Muscle of leg (tissue), 11 donors: ENCODE results near the gene CLRN2. TPM values are rescaled to one million over a fixed set of nuclear protein-coding genes. Genes with fewer than 3 reads are reported as not detected.
"Not testable (repeated sequence)": the region's sequence is repeated elsewhere in the genome, so short reads cannot be mapped to it uniquely, and the experiment has no call there.

ENCODE experiments used
- DNase-seq: peaks from one replicate; pipeline ENCODE4 v3.0.0; 2013
- H3K27ac ChIP-seq: one replicate; pipeline ENCODE4 v1.5.1; 2013; ENCODE audit warnings: mild to moderate bottlenecking, low read length, control low read depth
- H3K27me3 ChIP-seq: one replicate; pipeline ENCODE4 v1.6.1; 2013; ENCODE audit warnings: low read length; ENCODE audit not compliant: control insufficient read depth, insufficient read depth
- H3K36me3 ChIP-seq: one replicate; pipeline ENCODE4 v1.6.1; 2013; ENCODE audit warnings: low read length; ENCODE audit not compliant: control insufficient read depth, insufficient read depth
- H3K4me1 ChIP-seq: one replicate; pipeline ENCODE4 v1.6.1; 2013; ENCODE audit warnings: low read length; ENCODE audit not compliant: control insufficient read depth, insufficient read depth
- H3K4me3 ChIP-seq: one replicate; pipeline ENCODE4 v1.5.1; 2013; ENCODE audit warnings: low read length, control low read depth
- H3K9me3 ChIP-seq: replicated peaks from 2 replicates; pipeline ENCODE4 v1.6.1; 2013; ENCODE audit warnings: low read depth, low read length; ENCODE audit not compliant: control insufficient read depth
- WGBS: methylation state at CpG from one replicate; pipeline ENCODE4 v1.1.5; 2013; ENCODE audit warnings: missing lambda C conversion rate; ENCODE audit not compliant: insufficient coverage; 5-methylcytosine and 5-hydroxymethylcytosine counted together
- polyA plus RNA-seq, 8 donors: library from polyadenylated mRNA; unstranded; fragments of 120-200 nt; gene quantifications; one replicate each; pipeline versions ENCODE4 v1.2.1 to v1.2.3, GENCODE V29; 2013; ENCODE audit warnings: inconsistent platforms in 1 of 8, low replicate concordance in 1 of 8; ENCODE audit not compliant: insufficient read length in 8 of 8, insufficient read depth in 1 of 8
- total RNA-seq: library from RNA; stranded (reverse); fragments of 120-200 nt; gene quantifications from one replicate; pipeline ENCODE4 v1.2.4, GENCODE V29; 2013

The CLRN2 gene
- total and polyA plus RNA-seq, 9 donors = not detected

DNA sequence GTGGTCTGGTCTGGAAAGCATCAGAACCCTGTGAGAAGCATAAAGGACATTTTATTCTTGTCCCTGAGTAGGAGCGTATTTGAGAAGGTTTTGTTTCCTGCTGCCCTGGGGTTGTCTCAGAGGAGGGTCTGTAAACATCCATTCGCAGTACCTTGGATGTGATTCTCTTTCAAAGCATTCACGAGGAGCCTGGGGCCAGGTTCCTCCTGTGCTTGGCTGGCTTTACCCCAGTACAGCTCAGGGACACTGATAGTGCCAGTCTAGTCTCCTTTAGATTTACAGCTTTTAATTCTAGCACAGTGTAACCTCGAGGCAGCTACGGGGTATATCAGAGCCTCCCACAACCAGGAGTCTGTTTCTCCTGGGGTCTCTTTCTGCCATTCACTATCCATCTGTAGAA lies 2.7 kb downstream of the CLRN2 start:
- H3K4me1 ChIP-seq = no peaks in the 10 kb centered on the region
- no peaks in the 10 kb centered on the region for H3K9me3 ChIP-seq
- H3K27me3 ChIP-seq = peaks cover 2% of the 10 kb centered on the region
- no peaks in the 10 kb centered on the region for H3K36me3 ChIP-seq
- no peak overlapping the region for H3K27ac ChIP-seq
- no peak for DNase-seq
- no peak overlapping the region for H3K4me3 ChIP-seq
- WGBS = 4% methylated on average over 3 of the region's 5 CpGs

DNA sequence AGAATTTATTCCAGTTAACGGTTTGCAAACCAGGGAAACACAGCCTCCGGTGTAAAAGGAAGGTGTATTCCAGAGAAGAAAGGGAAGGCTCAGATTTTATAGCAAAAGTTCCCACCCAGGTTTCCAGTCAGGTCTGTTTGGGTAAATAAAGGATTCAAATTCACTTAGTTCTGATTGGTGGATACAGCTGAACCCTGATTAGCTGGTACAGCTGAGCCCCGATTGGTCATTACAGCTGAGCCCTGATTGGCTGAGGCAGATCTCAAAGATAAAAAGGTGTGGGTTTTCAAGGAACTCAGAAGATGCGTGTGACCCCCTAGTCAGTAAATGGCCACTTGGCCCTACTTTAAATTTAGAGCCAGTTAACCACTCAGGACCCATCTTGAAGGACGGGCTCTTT lies 6.6 kb downstream of the CLRN2 start:
- no peak for DNase-seq
- Histone ChIP-seq H3K9me3 (no peaks in the 10 kb centered on the region), H3K4me1 (no peaks in the 10 kb centered on the region), H3K4me3 (no peak overlapping the region), H3K36me3 (no peaks in the 10 kb centered on the region), H3K27me3 (peaks cover 4% of the 10 kb centered on the region), H3K27ac (no peak overlapping the region)
- no CpG with 5 or more reads among the region's 5 CpGs for WGBS

DNA sequence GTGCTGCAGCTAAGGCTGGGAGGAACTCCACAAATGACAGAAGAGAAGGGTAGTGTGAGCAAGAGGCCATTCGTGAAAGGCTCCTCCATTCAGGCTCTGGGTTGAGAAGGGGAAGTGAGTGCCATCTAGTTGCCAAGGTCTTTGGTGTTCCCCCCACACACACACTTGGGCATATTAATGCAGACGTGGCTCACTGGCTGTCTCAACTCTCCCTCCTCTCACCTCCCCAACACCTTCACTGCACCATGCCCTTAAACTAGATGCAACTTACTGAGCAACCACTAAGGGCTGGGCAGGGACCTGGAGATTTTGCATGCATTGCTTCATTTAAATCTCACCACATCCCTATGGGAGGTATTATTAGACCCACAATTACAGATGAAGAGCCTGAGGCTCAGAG lies 8.7 kb downstream of the CLRN2 start:
- Histone ChIP-seq H3K27ac (no peak overlapping the region), H3K4me1 (peaks cover 3% of the 10 kb centered on the region), H3K4me3 (no peak overlapping the region), H3K36me3 (no peaks in the 10 kb centered on the region), H3K27me3 (peaks cover 2% of the 10 kb centered on the region), H3K9me3 (no peaks in the 10 kb centered on the region)
- 29% methylated on average over 1 of the region's 2 CpGs for WGBS
- DNase-seq = no peak

DNA sequence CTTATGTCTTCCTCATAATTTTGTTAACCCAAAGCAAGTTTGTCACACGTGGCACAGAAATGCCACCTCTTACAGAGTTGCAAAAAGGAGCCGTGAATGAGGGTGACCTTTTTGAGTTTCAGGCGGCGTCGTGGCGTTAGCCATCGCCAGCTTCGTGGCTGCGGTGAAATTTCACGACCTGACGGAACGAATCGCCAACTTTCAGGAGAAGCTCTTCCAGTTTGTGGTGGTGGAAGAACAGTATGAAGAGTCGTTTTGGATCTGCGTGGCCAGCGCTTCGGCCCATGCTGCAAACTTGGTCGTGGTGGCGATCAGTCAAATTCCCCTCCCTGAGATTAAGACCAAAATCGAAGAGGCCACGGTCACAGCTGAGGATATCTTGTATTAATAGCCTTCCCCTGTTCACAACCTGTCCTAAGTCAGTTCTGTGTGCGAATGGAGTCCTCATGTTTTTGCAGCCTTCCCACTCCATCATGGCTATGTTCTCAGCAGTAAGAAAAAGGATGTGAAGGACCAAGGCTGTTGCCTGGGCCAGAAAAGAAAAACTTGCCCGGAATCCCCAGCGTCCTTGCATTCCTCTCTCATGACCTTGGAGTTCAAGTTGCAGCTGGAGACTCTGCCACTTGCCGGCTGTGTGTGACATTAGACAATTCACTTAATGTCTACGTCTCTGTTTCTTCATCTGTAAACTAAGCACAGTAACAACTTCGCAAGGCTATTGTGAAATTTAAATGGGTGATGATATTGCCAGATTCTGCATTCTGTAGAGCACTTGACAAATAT lies 11.9 kb downstream of the CLRN2 start:
- Histone ChIP-seq H3K36me3 (no peaks in the 10 kb centered on the region), H3K27me3 (peaks cover 2% of the 10 kb centered on the region), H3K27ac (no peak overlapping the region), H3K4me3 (no peak overlapping the region), H3K4me1 (peaks cover 3% of the 10 kb centered on the region), H3K9me3 (no peaks in the 10 kb centered on the region)
- WGBS = 83% methylated on average over 17 of the region's 27 CpGs
- DNase-seq = no peak

DNA sequence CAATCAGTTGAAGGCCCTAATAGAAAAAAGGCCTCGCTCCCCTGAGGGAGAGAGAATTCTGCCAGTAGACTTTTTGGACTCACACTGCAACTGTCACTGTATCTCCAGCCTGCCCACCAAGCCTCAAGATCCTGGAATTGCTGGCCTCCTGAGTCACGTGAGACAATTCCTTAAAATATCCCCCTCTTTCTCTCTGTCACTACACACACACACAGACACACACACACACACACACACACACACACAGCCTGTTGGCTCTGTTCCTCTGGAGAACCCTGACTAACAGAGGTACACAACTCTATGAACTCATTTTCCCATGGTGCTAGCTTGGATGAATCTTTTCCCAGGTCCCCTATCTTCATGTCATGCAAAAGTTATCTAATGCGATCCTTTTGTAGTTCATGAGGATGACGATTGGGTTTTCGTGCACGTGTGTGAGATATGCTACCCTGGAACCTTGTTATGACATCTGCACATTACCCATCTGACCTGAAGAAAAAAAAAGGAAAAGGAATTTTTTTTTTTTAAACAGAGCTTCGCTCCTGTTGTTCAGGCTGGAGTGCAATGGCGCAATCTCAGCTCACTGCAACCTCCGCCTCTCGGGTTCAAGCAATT lies 13.7 kb downstream of the CLRN2 start:
- DNase-seq = peak; percentile 49
- 80% methylated on average over 6 of the region's 10 CpGs for WGBS
- Histone ChIP-seq H3K36me3 (no peaks in the 10 kb centered on the region), H3K27ac (no peak overlapping the region), H3K4me3 (no peak overlapping the region), H3K9me3 (no peaks in the 10 kb centered on the region), H3K27me3 (peaks cover under 1% of the 10 kb centered on the region), H3K4me1 (peaks cover 3% of the 10 kb centered on the region)

DNA sequence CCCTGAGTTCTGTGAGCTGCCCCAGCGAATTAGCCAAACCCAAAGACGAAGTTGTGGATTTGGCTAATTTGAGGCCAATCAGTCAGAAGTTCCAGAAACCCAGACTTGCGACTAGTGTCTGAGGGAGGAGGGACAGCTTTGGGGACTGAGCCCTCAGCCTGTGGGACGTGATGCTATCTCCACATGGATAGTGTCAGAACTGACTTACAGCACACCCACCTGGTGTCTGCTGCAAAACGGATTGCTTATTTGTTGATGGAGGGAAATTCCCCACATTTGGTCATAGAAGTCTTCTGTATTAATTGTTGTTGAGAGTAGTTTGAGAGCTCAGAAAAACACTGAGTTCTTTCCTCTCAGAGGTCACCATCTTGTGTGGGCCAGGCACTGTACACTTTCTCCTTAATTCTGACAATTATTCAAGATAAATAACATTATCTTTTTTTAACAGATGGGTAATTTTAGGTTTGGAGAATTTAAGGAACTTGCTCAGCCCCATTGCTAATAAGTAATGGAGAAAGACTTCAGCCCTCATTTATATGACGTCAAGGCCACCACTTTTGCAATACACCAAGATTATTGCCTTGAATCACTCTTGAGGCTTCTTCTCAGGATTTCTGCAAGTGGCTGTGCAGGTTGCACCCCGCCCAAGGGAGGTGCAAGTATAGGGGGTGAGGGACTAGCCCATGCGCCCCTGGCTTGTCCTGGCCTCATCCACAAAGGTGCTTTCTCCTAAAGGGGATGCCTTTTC lies 16.7 kb downstream of the CLRN2 start:
- no peaks in the 10 kb centered on the region for H3K27me3 ChIP-seq
- no peak for DNase-seq
- H3K4me3 ChIP-seq = no peak overlapping the region
- H3K9me3 ChIP-seq = no peaks in the 10 kb centered on the region
- WGBS = 80% methylated on average over 5 of the region's 8 CpGs
- no peaks in the 10 kb centered on the region for H3K36me3 ChIP-seq
- no peak overlapping the region for H3K27ac ChIP-seq
- peaks cover 3% of the 10 kb centered on the region for H3K4me1 ChIP-seq

DNA sequence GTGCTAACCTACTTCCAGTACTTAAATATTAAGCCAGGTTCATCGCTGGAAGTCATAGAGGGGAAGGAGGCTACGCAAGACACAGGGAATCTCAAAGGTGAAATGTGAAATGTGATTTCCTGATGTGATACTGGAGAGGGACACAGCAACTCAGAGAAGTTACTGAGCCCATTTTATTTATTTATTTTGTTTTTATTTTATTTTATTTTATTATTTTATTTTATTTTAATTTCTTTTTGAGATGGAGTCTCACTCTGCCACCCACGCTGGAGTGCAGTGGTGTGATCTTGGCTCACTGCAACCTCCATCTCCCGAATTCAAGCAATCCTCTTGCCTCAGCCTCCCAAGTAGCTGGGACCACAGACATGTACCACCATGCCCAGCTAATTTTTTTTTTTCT lies 19.7 kb downstream of the CLRN2 start:
- no peak overlapping the region for H3K27ac ChIP-seq
- WGBS = no CpG with 5 or more reads among the region's 4 CpGs
- no peaks in the 10 kb centered on the region for H3K27me3 ChIP-seq
- no peaks in the 10 kb centered on the region for H3K36me3 ChIP-seq
- DNase-seq = no peak
- H3K4me1 ChIP-seq = no peaks in the 10 kb centered on the region
- H3K9me3 ChIP-seq = no peaks in the 10 kb centered on the region
- H3K4me3 ChIP-seq = no peak overlapping the region

DNA sequence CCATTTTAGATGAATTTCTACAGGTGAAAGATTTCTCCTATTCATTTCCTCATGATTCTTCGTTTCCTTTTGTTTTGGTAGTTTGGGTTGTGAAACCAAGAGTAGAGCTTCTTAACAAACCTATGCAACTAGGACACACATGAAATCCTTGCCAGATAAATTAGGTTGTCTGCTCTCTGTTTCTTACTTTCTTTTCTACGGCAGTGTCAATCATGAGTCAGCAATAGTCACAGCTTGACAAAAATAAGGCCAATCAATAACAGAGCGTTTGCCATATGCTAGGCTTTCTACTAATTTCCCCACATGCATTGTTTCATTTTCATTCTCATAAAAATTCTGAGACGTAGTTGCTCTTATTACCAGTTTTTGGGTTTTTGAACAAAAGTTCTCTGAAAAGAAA lies 20.3 kb downstream of the CLRN2 start:
- no peaks in the 10 kb centered on the region for H3K9me3 ChIP-seq
- no peak overlapping the region for H3K27ac ChIP-seq
- WGBS = 85% methylated on average over 2 of the region's 4 CpGs
- H3K4me1 ChIP-seq = no peaks in the 10 kb centered on the region
- DNase-seq = no peak
- no peak overlapping the region for H3K4me3 ChIP-seq
- no peaks in the 10 kb centered on the region for H3K27me3 ChIP-seq
- H3K36me3 ChIP-seq = no peaks in the 10 kb centered on the region

DNA sequence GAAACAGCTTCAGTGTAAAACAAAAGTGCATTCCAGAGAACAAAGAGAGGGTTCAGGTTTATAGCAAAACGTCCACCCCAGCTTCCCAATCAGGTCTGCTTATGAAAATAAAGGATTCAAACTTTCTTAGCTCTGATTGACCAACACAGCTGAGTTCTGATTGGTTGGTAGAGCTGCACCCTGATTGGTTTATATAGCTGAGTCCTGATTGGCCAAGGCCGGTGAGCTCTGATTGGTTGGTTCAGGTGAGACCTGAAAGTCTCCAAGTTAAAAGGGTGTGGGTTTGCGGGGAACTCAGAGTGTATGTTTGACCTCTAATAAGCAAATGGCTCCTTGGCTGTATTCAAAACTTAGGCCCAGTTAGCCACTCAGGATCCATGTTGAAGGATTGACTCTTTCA lies 20.9 kb downstream of the CLRN2 start:
- H3K4me3 ChIP-seq = no peak overlapping the region
- H3K4me1 ChIP-seq = no peaks in the 10 kb centered on the region
- WGBS = 100% methylated on average over 1 of the region's 3 CpGs
- no peaks in the 10 kb centered on the region for H3K9me3 ChIP-seq
- no peak overlapping the region for H3K27ac ChIP-seq
- H3K36me3 ChIP-seq = no peaks in the 10 kb centered on the region
- no peaks in the 10 kb centered on the region for H3K27me3 ChIP-seq
- DNase-seq = no peak

DNA sequence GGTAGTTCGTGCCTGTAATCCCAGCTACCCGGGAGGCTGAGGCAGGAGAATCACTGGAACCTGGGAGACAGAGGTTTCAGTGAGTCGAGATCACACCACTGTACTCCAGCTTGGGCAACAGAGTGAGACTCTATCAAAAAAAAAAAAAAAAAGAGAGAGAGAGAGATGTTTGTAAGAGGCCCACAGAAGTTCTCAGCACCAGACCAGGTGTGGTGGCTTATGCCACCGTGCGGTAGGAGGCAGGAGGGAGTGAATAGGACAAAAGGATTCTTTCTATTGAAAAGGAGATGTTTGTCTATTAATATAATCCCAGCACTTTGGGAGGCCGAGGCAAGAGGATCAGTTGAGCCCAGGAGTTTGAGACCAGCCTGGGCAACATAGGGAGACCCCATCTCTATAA lies 22.1 kb downstream of the CLRN2 start:
- no CpG with 5 or more reads among the region's 6 CpGs for WGBS
- H3K4me3 ChIP-seq, DNase-seq, H3K4me1 ChIP-seq, H3K27ac ChIP-seq, H3K27me3 ChIP-seq, H3K36me3 ChIP-seq, H3K9me3 ChIP-seq: not testable (repeated sequence)
